ENCODE data around the gene PPP5C. TPM values are rescaled to one million over a fixed set of nuclear protein-coding genes. Genes with fewer than 3 reads are reported as not detected.

Gene PPP5C
- total and polyA plus RNA-seq, 2 of the 8 experiments (the other 6 are each of a cell fraction or from before 2014, with no cell fraction given) = 112 to 156 TPM

DNA sequence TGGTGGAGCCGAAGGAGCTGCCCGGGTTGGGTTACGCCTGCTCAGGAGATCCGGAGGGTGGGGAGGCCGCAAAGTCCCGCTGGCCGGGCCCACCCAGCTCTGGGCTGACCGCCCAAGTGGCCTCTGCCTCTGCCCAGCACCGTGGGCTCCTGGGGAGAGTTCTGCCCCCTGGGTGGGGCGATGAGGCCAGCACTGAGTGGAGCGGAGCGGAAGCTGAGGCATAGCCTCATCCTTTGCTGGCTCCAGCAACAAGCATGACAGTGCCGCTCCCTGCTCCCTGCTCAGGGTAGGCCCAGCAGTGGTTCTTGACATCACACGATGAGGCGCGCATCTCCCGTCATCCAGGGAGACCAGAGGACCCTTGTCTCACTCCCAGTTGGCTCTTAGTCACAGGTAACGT is 44.0 kb downstream of the PPP5C start:
- no peak overlapping the region for H3K23ac ChIP-seq (ENCODE audit: insufficient read length)
- no peak overlapping the region for H3K56ac ChIP-seq (replicated peaks; ENCODE audit: insufficient read length, low read depth, low read length)
- no peaks in the 10 kb centered on the region for H3K27me3 ChIP-seq (replicated peaks in 1 of 4; ENCODE audit: control insufficient read depth in 3 of 4, extremely low read depth in 1 of 4, insufficient read depth in 3 of 4, low read length in 3 of 4)
- H3K27ac ChIP-seq (ENCODE audit: low read depth, low read length) = no peak overlapping the region
- H2BK12ac ChIP-seq (ENCODE audit: low read depth, low read length) = no peak overlapping the region
- H2BK20ac ChIP-seq (ENCODE audit: low read length) = no peak overlapping the region
- H3K9me3 ChIP-seq (ENCODE audit: insufficient read depth in 2 of 2, low read depth in 1 of 2, low read length in 1 of 2) = no peaks in the 10 kb centered on the region; a peak in 1 of 4 replicates
- ChIA-PET POLR2A (ENCODE audit: partially characterized antibody) (interaction anchor here (1.0 to 1.8 kb wide), 5 partner anchors 13 to 105 kb away, joined by 4 to 7 read pairs (median 5); partner anchors contain the start of genes CCDC8 and PNMA8B), CTCF (ENCODE audit: partially characterized antibody) (interaction anchor here (0.9 to 7.4 kb wide), 10 partner anchors 10 to 123 kb away, joined by 3 to 91 read pairs (median 6); no protein-coding TSS in a partner anchor)
- H3K4me3 ChIP-seq (ENCODE audit: extremely low read depth in 1 of 4, insufficient read depth in 2 of 4, low read depth in 3 of 4, low read length in 4 of 4) = no peak overlapping the region
- no peaks in the 10 kb centered on the region; the same call in 1 of the 2 replicates for H3K79me1 ChIP-seq (ENCODE audit: low read depth, low read length)
- no peak for DNase-seq (ENCODE audit: low read depth in 1 of 2, low spot score in 2 of 2)
- H3K9ac ChIP-seq (replicated peaks in 1 of 4; ENCODE audit: extremely low read depth in 1 of 4, low read depth in 3 of 4, low read length in 3 of 4) = no peak overlapping the region
- H4K5ac ChIP-seq (ENCODE audit: insufficient read length, low read depth, low read length) = no peak overlapping the region
- H4K91ac ChIP-seq (replicated peaks; ENCODE audit: insufficient read length, low read length) = no peak overlapping the region
- H3K4me2 ChIP-seq (ENCODE audit: insufficient read depth in 1 of 2, low read depth in 2 of 2, low read length in 2 of 2) = no peak overlapping the region
- H4K8ac ChIP-seq (ENCODE audit: extremely low read depth, insufficient read depth, low read length) = peak overlapping the region; percentile 28; the same call in 1 of the 2 replicates
- no peak overlapping the region for H3K14ac ChIP-seq (ENCODE audit: insufficient read length)
- H3K4ac ChIP-seq (replicated peaks; ENCODE audit: insufficient read length, low read depth, low read length) = no peak overlapping the region
- H2AFZ ChIP-seq (ENCODE audit: low read length) = no peak overlapping the region
- H2BK5ac ChIP-seq (ENCODE audit: low read depth, low read length) = peak overlapping the region; percentile 0; the same call in 1 of the 2 replicates
- TF ChIP-seq RAD21 (IDR thresholded peaks at IDR 0.05 in 1 of 2, conservative IDR thresholded peaks at IDR 0.05 in 1 of 2; ENCODE audit: low read depth in 2 of 2, low read length in 2 of 2) (no peak), KDM4A (IDR thresholded peaks at IDR 0.05; ENCODE audit: low read depth, low read length, severe bottlenecking) (no peak), CEBPB (IDR thresholded peaks at IDR 0.05; ENCODE audit: low read depth, low read length) (no peak), TAF1 (IDR thresholded peaks at IDR 0.05; ENCODE audit: low read depth, low read length) (no peak)
- H3K23me2 ChIP-seq (ENCODE audit: low read depth, low read length) = no peaks in the 10 kb centered on the region
- WGBS, 2 experiments (ENCODE audit: extremely low coverage in 1 of 2, insufficient coverage in 1 of 2, insufficient read length in 1 of 2, insufficient replicate concordance in 2 of 2, low coverage in 1 of 2, low lambda C conversion rate in 2 of 2, missing lambda C conversion rate in 1 of 2) = 94% methylated on average over 18 of the region's 18 CpGs; no CpG with 5 or more reads in 1 of the 2 experiments
- H3K36me3 ChIP-seq (ENCODE audit: control insufficient read depth in 2 of 4, insufficient read depth in 4 of 4, low read length in 3 of 4) = peaks cover 7 to 50% (median 40%) of the 10 kb centered on the region in 4 experiments; a peak in 6 of 8 replicates
- H2BK15ac ChIP-seq (ENCODE audit: low read length) = no peak overlapping the region
- no peaks in the 10 kb centered on the region for H3K79me2 ChIP-seq (ENCODE audit: control insufficient read depth in 1 of 2, insufficient read depth in 2 of 2, low read length in 2 of 2)
- no peak overlapping the region for H3K18ac ChIP-seq (ENCODE audit: extremely low read depth, low read length)
- no peak overlapping the region for H2BK120ac ChIP-seq (replicated peaks; ENCODE audit: low read depth, low read length)
- H3K4me1 ChIP-seq (replicated peaks in 1 of 4; ENCODE audit: control insufficient read depth in 3 of 4, insufficient read depth in 4 of 4, low read length in 3 of 4) = no peaks in the 10 kb centered on the region; a peak in 2 of 7 replicates
- H2AK5ac ChIP-seq (ENCODE audit: low read depth, low read length) = no peak overlapping the region
- peaks cover 0 to 9% of the 10 kb centered on the region in 2 experiments for H4K20me1 ChIP-seq (replicated peaks in 1 of 2; ENCODE audit: control insufficient read depth in 1 of 2, insufficient read depth in 2 of 2, low read length in 2 of 2)
- no peak for FAIRE-seq

Measured in H1 (cell line).